Psoas muscle (tissue), 8 donors: ENCODE results near the gene ADAMTS16. TPM values are rescaled to one million over a fixed set of nuclear protein-coding genes. Genes with fewer than 3 reads are reported as not detected.

ENCODE experiments used
- ATAC-seq, 4 donors: fragments of 200-7000 bp; cut with Tn5 transposase; one replicate each; pipeline ENCODE4 v1.9.1; 2020; ENCODE audit warnings: moderate library complexity in 3 of 4, mild to moderate bottlenecking in 2 of 4
- DNase-seq, 2 donors: peaks; one replicate each; pipeline ENCODE4 v3.0.0-alpha.2; 2020
- H3K27ac ChIP-seq: fragments of 200-600 bp; one replicate; pipeline ENCODE4 v1.8.0; 2022
- H3K27me3 ChIP-seq, 3 donors: fragments of 200-600 bp in 1 of 3; one replicate each; pipeline versions ENCODE4 v1.6.1 to v1.8.0; 2013 to 2022; ENCODE audit warnings: low read length in 2 of 3, mild to moderate bottlenecking in 2 of 3, moderate library complexity in 1 of 3; ENCODE audit not compliant: insufficient read depth in 3 of 3
- H3K36me3 ChIP-seq, 2 donors: fragments of 200-600 bp in 1 of 2; one replicate each; pipeline versions ENCODE4 v1.6.1 to v1.8.0; 2013 to 2022; ENCODE audit warnings: low read depth in 1 of 2, mild to moderate bottlenecking in 1 of 2, moderate library complexity in 1 of 2; ENCODE audit not compliant: insufficient read depth in 1 of 2
- H3K4me1 ChIP-seq: fragments of 200-600 bp; one replicate; pipeline ENCODE4 v1.8.0; 2022
- H3K4me3 ChIP-seq: fragments of 200-600 bp; one replicate; pipeline ENCODE4 v1.8.0; 2022; ENCODE audit warnings: mild to moderate bottlenecking
- H3K9me3 ChIP-seq: fragments of 200-600 bp; one replicate; pipeline ENCODE4 v1.8.0; 2022
- WGBS, 3 donors: extraction: QIAGEN DNeasy Blood & Tissue Kit; methylation state at CpG; one replicate each; pipeline versions ENCODE4 v1.1.6 to v1.1.7; 2013; 5-methylcytosine and 5-hydroxymethylcytosine counted together
- intact Hi-C, 2 donors: fragments of 100-400 bp; cut with DNase I; formaldehyde crosslinking; loops; one replicate each; pipeline versions ENCODE4 v1.11.0 to v1.14.2; 2022
- polyA plus RNA-seq, 3 donors: library from polyadenylated mRNA; stranded (reverse); fragments of 200-250 nt; gene quantifications; one replicate each; pipeline ENCODE4 v1.2.3, GENCODE V29; 2013
- total RNA-seq, 4 donors: library from RNA; stranded (reverse); fragmentation: NEBNext Ultra II Directional in 2 of 4; extraction: Animal tissue kit (Norgen Biotek cat#: 25700) in 2 of 4; gene quantifications; one replicate each; pipeline versions ENCODE4 v1.2.1 to v1.2.4, GENCODE V29; 2021 to 2023
- TF ChIP-seq, protein P1 (sequence below): fragments of 200-600 bp; IDR thresholded peaks from one replicate; pipeline ENCODE4 v1.8.0; 2022; ENCODE audit warnings: antibody characterized with exemption
- donor health status: healthy with polysubstance abuse.
- donor health status: DM: no; HTN: no; CAD: no; lungs with moderate emphysema.
- donor health status: Bipolar disorder and iron deficiency.
- donor health status: healthy.
- donor health status: DM: yes; HTN: yes; CAD: no.
- donor health status: DM: no; HTN: no; CAD: no.
- donor health status: DM: no; HTN: no; CAD: no.
- donor health status: DM: yes; HTN: yes; CAD: no.

Gene ADAMTS16
- total and polyA plus RNA-seq, 7 donors = 0.01 to 0.27 (median 0.06) TPM; not detected in 1

DNA sequence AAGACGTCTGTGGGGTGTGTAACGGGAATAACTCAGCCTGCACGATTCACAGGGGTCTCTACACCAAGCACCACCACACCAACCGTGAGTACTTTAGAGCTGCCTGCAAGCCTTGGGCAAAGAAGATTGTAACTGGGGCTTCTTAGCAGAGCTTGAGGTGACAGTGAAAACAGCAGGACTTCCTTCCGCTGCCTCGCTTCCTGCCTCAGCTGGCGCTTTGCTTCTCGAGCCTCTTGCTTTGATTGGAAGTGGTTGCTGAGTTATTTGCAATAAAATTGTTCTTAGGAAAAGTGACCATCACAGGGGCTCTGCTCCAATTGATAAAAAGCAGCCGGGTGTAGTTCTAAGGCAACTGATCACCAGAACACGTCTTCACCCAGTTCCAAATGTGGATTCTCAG is 99.1 kb downstream of the ADAMTS16 start:
- no peak overlapping the region for H3K27ac ChIP-seq
- intact Hi-C loops = no loop called here
- ATAC-seq = no peak

DNA sequence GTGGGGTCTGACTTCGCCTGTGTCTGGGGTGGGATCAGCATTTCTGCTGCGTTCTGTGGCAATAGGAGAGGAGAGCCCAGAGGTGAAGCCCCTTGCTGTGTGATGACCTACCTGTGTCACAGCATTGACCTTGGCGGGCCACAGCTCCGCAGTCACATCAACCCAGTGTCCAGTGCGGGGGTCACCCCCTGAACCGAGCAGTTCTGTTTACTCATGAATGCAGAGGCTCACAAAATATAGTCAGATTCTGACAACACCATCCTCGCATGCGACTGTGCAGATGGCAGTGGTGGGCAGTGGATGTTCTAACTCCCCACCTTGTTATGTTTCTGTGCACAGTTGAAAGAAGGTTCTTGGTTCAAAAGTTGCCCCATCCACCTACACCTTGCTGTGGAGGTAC is 100.1 kb downstream of the ADAMTS16 start:
- TF ChIP-seq, protein P1, sequence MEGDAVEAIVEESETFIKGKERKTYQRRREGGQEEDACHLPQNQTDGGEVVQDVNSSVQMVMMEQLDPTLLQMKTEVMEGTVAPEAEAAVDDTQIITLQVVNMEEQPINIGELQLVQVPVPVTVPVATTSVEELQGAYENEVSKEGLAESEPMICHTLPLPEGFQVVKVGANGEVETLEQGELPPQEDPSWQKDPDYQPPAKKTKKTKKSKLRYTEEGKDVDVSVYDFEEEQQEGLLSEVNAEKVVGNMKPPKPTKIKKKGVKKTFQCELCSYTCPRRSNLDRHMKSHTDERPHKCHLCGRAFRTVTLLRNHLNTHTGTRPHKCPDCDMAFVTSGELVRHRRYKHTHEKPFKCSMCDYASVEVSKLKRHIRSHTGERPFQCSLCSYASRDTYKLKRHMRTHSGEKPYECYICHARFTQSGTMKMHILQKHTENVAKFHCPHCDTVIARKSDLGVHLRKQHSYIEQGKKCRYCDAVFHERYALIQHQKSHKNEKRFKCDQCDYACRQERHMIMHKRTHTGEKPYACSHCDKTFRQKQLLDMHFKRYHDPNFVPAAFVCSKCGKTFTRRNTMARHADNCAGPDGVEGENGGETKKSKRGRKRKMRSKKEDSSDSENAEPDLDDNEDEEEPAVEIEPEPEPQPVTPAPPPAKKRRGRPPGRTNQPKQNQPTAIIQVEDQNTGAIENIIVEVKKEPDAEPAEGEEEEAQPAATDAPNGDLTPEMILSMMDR = no peak
- no peak overlapping the region for H3K4me3 ChIP-seq
- ATAC-seq = no peak
- H3K36me3 ChIP-seq = no peaks in the 10 kb centered on the region
- no peak overlapping the region for H3K27ac ChIP-seq
- no peaks in the 10 kb centered on the region for H3K4me1 ChIP-seq
- no peaks in the 10 kb centered on the region for H3K9me3 ChIP-seq
- no peak for DNase-seq
- 94 to 97% (median 94%) methylated on average over 8 of the region's 8 CpGs for WGBS, 3 donors
- intact Hi-C loops = no loop called here
- H3K27me3 ChIP-seq = no peaks in the 10 kb centered on the region

More for the DNA sequence above, 99.1 kb downstream of the ADAMTS16 start:
- H3K36me3 ChIP-seq = no peaks in the 10 kb centered on the region
- H3K9me3 ChIP-seq = no peaks in the 10 kb centered on the region
- H3K4me1 ChIP-seq = no peaks in the 10 kb centered on the region
- TF ChIP-seq, protein P1 = no peak
- no peak overlapping the region for H3K4me3 ChIP-seq
- 78 to 79% (median 79%) methylated on average over 10 of the region's 10 CpGs for WGBS, 3 donors
- no peak for DNase-seq
- no peaks in the 10 kb centered on the region for H3K27me3 ChIP-seq

DNA sequence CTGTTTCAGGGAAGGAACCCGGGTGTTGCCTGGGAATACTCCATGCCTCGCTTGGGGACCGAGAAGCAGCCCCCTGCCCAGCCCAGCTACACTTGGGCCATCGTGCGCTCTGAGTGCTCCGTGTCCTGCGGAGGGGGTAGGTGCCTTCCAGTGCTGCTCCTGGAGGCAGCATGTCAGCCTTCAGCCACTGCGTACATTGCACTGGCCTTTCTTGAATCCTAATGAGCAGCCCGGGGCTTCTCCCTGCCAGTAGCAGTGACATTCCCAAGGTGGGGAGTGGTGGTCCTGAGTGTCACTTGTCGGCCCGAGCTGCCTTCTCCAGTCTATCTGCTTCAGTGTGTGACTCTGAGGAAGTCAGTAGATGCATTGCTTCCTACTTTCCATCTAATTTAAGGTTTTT is 101.9 kb downstream of the ADAMTS16 start:
- DNase-seq (no peak), ATAC-seq (no peak)
- Histone ChIP-seq H3K4me1 (no peaks in the 10 kb centered on the region), H3K27me3 (no peaks in the 10 kb centered on the region), H3K27ac (no peak overlapping the region), H3K4me3 (no peak overlapping the region), H3K9me3 (no peaks in the 10 kb centered on the region), H3K36me3 (no peaks in the 10 kb centered on the region)
- intact Hi-C loops = no loop called here
- WGBS, 3 donors = 86 to 94% (median 93%) methylated on average over 11 of the region's 11 CpGs
- TF ChIP-seq, protein P1 = no peak

DNA sequence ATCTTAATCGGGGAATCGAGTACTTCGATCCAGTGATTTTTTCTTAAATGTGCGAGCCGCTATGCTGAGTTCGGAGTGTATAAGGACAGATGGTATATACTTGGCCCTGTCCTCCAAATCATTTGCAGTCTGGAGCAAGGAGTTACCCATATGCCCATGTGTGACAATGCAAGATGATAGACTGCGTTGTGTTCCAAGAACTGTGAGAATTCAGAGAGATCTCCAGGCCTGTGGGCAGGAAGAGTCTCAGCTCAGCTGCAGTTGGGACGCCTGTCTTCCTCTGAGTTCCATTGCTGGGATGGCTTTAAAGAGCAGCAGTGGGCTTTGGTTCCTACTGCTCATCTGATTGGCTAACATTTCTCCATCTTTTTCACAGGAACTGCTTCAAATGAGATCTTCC is 106.6 kb downstream of the ADAMTS16 start:
- no peak overlapping the region for H3K27ac ChIP-seq
- no peaks in the 10 kb centered on the region for H3K36me3 ChIP-seq
- no peaks in the 10 kb centered on the region for H3K9me3 ChIP-seq
- intact Hi-C loops = no loop called here
- no peaks in the 10 kb centered on the region for H3K4me1 ChIP-seq
- no peak for DNase-seq
- TF ChIP-seq, protein P1 = no peak
- H3K27me3 ChIP-seq = no peaks in the 10 kb centered on the region
- ATAC-seq = no peak
- no peak overlapping the region for H3K4me3 ChIP-seq
- WGBS, 3 donors = 91 to 96% (median 95%) methylated on average over 8 of the region's 8 CpGs

DNA sequence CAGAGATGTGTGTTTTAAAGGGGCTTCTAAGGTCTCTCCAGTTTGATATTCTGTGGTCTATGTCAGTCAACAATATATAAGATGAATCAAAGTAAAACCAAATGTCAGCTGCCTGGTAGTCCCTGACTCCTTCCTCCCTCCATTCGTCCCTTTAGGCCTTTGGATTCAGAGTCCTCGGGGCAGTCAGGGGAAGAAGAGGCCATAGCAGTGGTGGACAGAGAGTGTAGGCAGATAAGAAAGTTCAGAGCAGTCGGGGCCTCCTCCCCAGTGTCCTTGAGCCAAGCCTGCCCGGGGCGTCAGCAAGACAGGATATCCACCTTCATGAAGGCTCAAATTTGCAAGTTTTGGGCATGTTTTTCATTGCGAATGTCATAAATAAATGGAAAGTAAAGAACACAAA is 110.6 kb downstream of the ADAMTS16 start:
- no peak overlapping the region for H3K4me3 ChIP-seq
- H3K36me3 ChIP-seq = no peaks in the 10 kb centered on the region
- 85 to 89% (median 86%) methylated on average over 6 of the region's 6 CpGs for WGBS, 3 donors
- DNase-seq (no peak), ATAC-seq (no peak)
- TF ChIP-seq, protein P1 = no peak
- peaks cover 14% of the 10 kb centered on the region for H3K9me3 ChIP-seq
- no peak overlapping the region for H3K27ac ChIP-seq
- intact Hi-C loops = no loop called here
- no peaks in the 10 kb centered on the region for H3K27me3 ChIP-seq
- H3K4me1 ChIP-seq = no peaks in the 10 kb centered on the region
